Mononuclear cell (primary cell): Measurements from ENCODE around the gene THRSP. TPM values are rescaled to one million over a fixed set of nuclear protein-coding genes. Genes with fewer than 3 reads are reported as not detected.

Experiments
- total RNA-seq: library from RNA; depleted of rRNA; stranded (reverse); fragments of >200 nt; gene quantifications from one replicate; pipeline ENCODE4 v1.2.3, GENCODE V29; 2012

Gene THRSP
- total RNA-seq, 1 donor, result 0.31 TPM

Other genes with a start within 250 kb of the THRSP start
- 136 TPM for gene RSF1, start 243.1 kb upstream of the THRSP start, total RNA-seq
- gene AAMDC, start 242.7 kb upstream of the THRSP start, total RNA-seq, result 2.8 TPM
- 63.8 TPM for gene INTS4, start 69.2 kb upstream of the THRSP start, total RNA-seq
- not detected for gene KCTD14, start 40.6 kb upstream of the THRSP start, total RNA-seq
- 18.5 TPM for gene NDUFC2, start 16.0 kb downstream of the THRSP start, total RNA-seq
- 17.1 TPM for gene ALG8, start 75.8 kb downstream of the THRSP start, total RNA-seq
- gene KCTD21, start 124.8 kb downstream of the THRSP start, total RNA-seq, result 2.2 TPM
- 6.0 TPM for gene USP35, start 125.1 kb downstream of the THRSP start, total RNA-seq